A549 (cell line): ENCODE measurements around the gene WNT2B. TPM values are rescaled to one million over a fixed set of nuclear protein-coding genes. Genes with fewer than 3 reads are reported as not detected.

ENCODE experiments used
- ATAC-seq, 2 experiments: fragments of 200-7000 bp in 1 of 2; fragments of >200 bp in 1 of 2; cut with Nextera tagmentation in 1 of 2; cut with Tn5 transposase in 1 of 2; 3 replicates each; pipeline versions ENCODE4 v1.8.0 to v1.9.1; 2018 to 2020; ENCODE audit warnings: mild to moderate bottlenecking in 1 of 2, moderate library complexity in 1 of 2
- CTCF ChIA-PET: fragments of 300-600 bp; sonication (Branson Sonifier 250); formaldehyde crosslinking; extraction: SDS; loops from one replicate; lab custom pipeline; 2021; ENCODE audit warnings: antibody characterized with exemption, inconsistent platforms; lab: Yijun Ruan, JAX
- POLR2A ChIA-PET: fragments of 350-600 bp; formaldehyde crosslinking; extraction: SDS; loops from one replicate; lab custom pipeline; 2021; ENCODE audit warnings: antibody characterized with exemption, inconsistent platforms; lab: Yijun Ruan, JAX
- DNase-seq, 2 experiments: peaks; one replicate each; pipeline versions ENCODE4 v3.0.0 to v3.0.0-alpha.2; 2011 to 2016; ENCODE audit warnings: low read depth in 1 of 2, low spot score in 1 of 2
- FAIRE-seq: peaks from 2 replicates; lab custom pipeline; 2011; peaks lifted over from hg19 to GRCh38; lab: Jason Lieb, UNC
- H3K27ac ChIP-seq, 2 experiments: fragments of >200 bp; sonication (Bioruptor Twin); formaldehyde crosslinking; 3 replicates each; pipeline ENCODE4 v1.5.1; 2016 to 2017
- H3K4me1 ChIP-seq: fragments of >200 bp; sonication (Bioruptor Twin); formaldehyde crosslinking; 3 replicates; pipeline ENCODE4 v1.6.1; 2016
- H3K4me2 ChIP-seq: fragments of >200 bp; sonication (Bioruptor Twin); formaldehyde crosslinking; 3 replicates; pipeline ENCODE4 v1.6.1; 2016
- H3K4me3 ChIP-seq: fragments of >200 bp; sonication (Bioruptor Twin); formaldehyde crosslinking; 3 replicates; pipeline ENCODE4 v1.5.1; 2016
- H3K9me3 ChIP-seq: fragments of >200 bp; sonication (Bioruptor Twin); formaldehyde crosslinking; 3 replicates; pipeline ENCODE4 v1.6.1; 2016
- ATOH8 ChIP-seq: fragments of 250-450 bp; sonication (Bioruptor Pico); IDR thresholded peaks from 2 replicates; pipeline ENCODE4 v1.5.0; 2020; ENCODE audit warnings: low read depth, mild to moderate bottlenecking, moderate library complexity
- CBX2 ChIP-seq: fragments of 200-600 bp; sonication (generic); IDR thresholded peaks from 2 replicates; pipeline ENCODE4 v1.6.1; 2016; ENCODE audit warnings: low read depth, mild to moderate bottlenecking, borderline replicate concordance
- CEBPB ChIP-seq, 2 experiments: fragments of >200 bp in 1 of 2; sonication (Bioruptor Twin) in 1 of 2; formaldehyde crosslinking in 1 of 2; IDR thresholded peaks; 2 replicates each; pipeline ENCODE4 v1.6.1; 2012 to 2016
- CHD4 ChIP-seq: fragments of 200-600 bp; sonication (generic); IDR thresholded peaks from 2 replicates; pipeline ENCODE4 v1.6.1; 2016; ENCODE audit warnings: antibody characterized with exemption, mild to moderate bottlenecking, borderline replicate concordance
- CTCF ChIP-seq: fragments of >200 bp; sonication (Bioruptor Twin); formaldehyde crosslinking; IDR thresholded peaks from 3 replicates; pipeline ENCODE4 v1.5.1; 2016
- E2F6 ChIP-seq: IDR thresholded peaks from 2 replicates; pipeline ENCODE4 v1.6.1; 2012; ENCODE audit warnings: low read depth, borderline replicate concordance
- EHMT2 ChIP-seq: fragments of 200-600 bp; sonication (generic); IDR thresholded peaks from 2 replicates; pipeline ENCODE4 v1.6.1; 2016; ENCODE audit warnings: antibody characterized with exemption, low read depth, mild to moderate bottlenecking, moderate library complexity
- ELK1 ChIP-seq: fragments of 150-350 bp; IDR thresholded peaks from 2 replicates; pipeline ENCODE4 v1.6.1; 2014; ENCODE audit warnings: low read depth, mild to moderate bottlenecking, low read length
- EP300 ChIP-seq, 2 experiments: fragments of >200 bp; sonication (Bioruptor Twin); formaldehyde crosslinking; IDR thresholded peaks; 2 replicates in 1 of 2; 3 replicates in 1 of 2; pipeline ENCODE4 v1.6.1; 2016 to 2017
- FOXS1 ChIP-seq: fragments of 250-450 bp; sonication (Bioruptor Pico); IDR thresholded peaks from 2 replicates; pipeline ENCODE4 v1.5.0; 2020; ENCODE audit warnings: mild to moderate bottlenecking, moderate library complexity
- HES2 ChIP-seq: fragments of >200 bp; sonication (Bioruptor Twin); formaldehyde crosslinking; IDR thresholded peaks from 2 replicates; pipeline ENCODE4 v1.6.1; 2016
- HOXA7 ChIP-seq: fragments of 250-450 bp; sonication (Bioruptor Pico); IDR thresholded peaks from 2 replicates; pipeline ENCODE4 v1.5.0; 2020; ENCODE audit warnings: mild to moderate bottlenecking, moderate library complexity
- HOXB13 ChIP-seq: fragments of 250-450 bp; sonication (Bioruptor Pico); IDR thresholded peaks from 2 replicates; pipeline ENCODE4 v1.5.0; 2020; ENCODE audit warnings: low read depth, mild to moderate bottlenecking, moderate library complexity
- HOXB5 ChIP-seq: fragments of 250-450 bp; sonication (Bioruptor Pico); IDR thresholded peaks from 2 replicates; pipeline ENCODE4 v1.5.0; 2020; ENCODE audit warnings: mild to moderate bottlenecking, moderate library complexity
- KDM1A ChIP-seq: fragments of 200-600 bp; sonication (generic); IDR thresholded peaks from 2 replicates; pipeline ENCODE4 v1.6.1; 2016; ENCODE audit warnings: low read depth, mild to moderate bottlenecking
- MAFK ChIP-seq: fragments of 450-650 bp; IDR thresholded peaks from 2 replicates; pipeline ENCODE4 v1.6.1; 2014; ENCODE audit not compliant: partially characterized antibody
- MAX ChIP-seq: IDR thresholded peaks from 2 replicates; pipeline ENCODE4 v1.6.1; 2012
- MAZ ChIP-seq: fragments of 150-350 bp; IDR thresholded peaks from 2 replicates; pipeline ENCODE4 v1.6.1; 2014; ENCODE audit warnings: antibody characterized with exemption, low read depth, low read length, borderline replicate concordance
- MYC ChIP-seq: IDR thresholded peaks from 2 replicates; pipeline ENCODE4 v1.6.1; 2012; ENCODE audit warnings: mild to moderate bottlenecking, inconsistent platforms, low read length, improper control_type of control experiment, borderline replicate concordance
- NFE2L2 ChIP-seq: fragments of 150-350 bp; conservative IDR thresholded peaks from 2 replicates; pipeline ENCODE4 v1.6.1; 2014; ENCODE audit warnings: low read length
- NPAS2 ChIP-seq: fragments of 250-450 bp; sonication (Bioruptor Pico); IDR thresholded peaks from 2 replicates; pipeline ENCODE4 v1.8.0; 2022; ENCODE audit warnings: mild to moderate bottlenecking, moderate library complexity, borderline replicate concordance
- PHF8 ChIP-seq: fragments of 200-600 bp; sonication (generic); IDR thresholded peaks from 2 replicates; pipeline ENCODE4 v1.6.1; 2016; ENCODE audit warnings: low read depth, mild to moderate bottlenecking, antibody characterized with exemption, moderate library complexity, borderline replicate concordance
- POLR2AphosphoS2 ChIP-seq: conservative IDR thresholded peaks from 2 replicates; pipeline ENCODE4 v1.6.1; 2012; ENCODE audit warnings: low read length, improper control_type of control experiment, inconsistent platforms
- RAD21 ChIP-seq, 2 experiments: fragments of >200 bp in 1 of 2; sonication (Bioruptor Twin) in 1 of 2; formaldehyde crosslinking in 1 of 2; IDR thresholded peaks in 1 of 2; conservative IDR thresholded peaks in 1 of 2; 2 replicates in 1 of 2; 3 replicates in 1 of 2; pipeline ENCODE4 v1.6.1; 2012 to 2018; ENCODE audit warnings: inconsistent platforms in 1 of 2
- RARB ChIP-seq: fragments of 250-450 bp; sonication (Bioruptor Pico); IDR thresholded peaks from 2 replicates; pipeline ENCODE4 v1.8.0; 2021; ENCODE audit warnings: mild to moderate bottlenecking, moderate library complexity
- REST ChIP-seq: fragments of 200-600 bp; sonication (generic); IDR thresholded peaks from 2 replicates; pipeline ENCODE4 v1.6.1; 2016; ENCODE audit warnings: antibody characterized with exemption, mild to moderate bottlenecking, moderate library complexity
- SMC3 ChIP-seq: fragments of >200 bp; sonication (Bioruptor Twin); formaldehyde crosslinking; IDR thresholded peaks from 3 replicates; pipeline ENCODE4 v1.6.1; 2018; ENCODE audit warnings: inconsistent platforms
- WGBS: methylation state at CpG from one replicate; pipeline ENCODE4 v1.1.6; 2017; ENCODE audit errors: missing lambda C conversion rate; 5-methylcytosine and 5-hydroxymethylcytosine counted together
- polyA plus RNA-seq, 4 experiments: library from polyadenylated mRNA; depleted of rRNA in 3 of 4; stranded (reverse); fragments of >200 nt; fragmentation: RNase III in 1 of 4; extraction: RNeasy Plus Mini Kit Qiagen cat#74134 plus additional on column Dnase treatment in 1 of 4; gene quantifications; 2 replicates in 3 of 4; 3 replicates in 1 of 4; pipeline ENCODE4 v1.2.3, GENCODE V29; 2011 to 2017

The WNT2B gene
- polyA plus RNA-seq, 2 of the 4 experiments (the other 2 are of a cell fraction) = 0.26 to 0.28 TPM

- peaks cover 7% of the 10 kb centered on the region; the same call in 1 of the 3 replicates for H3K4me1 ChIP-seq
- no peak for TF ChIP-seq POLR2AphosphoS2
- TF ChIP-seq FOXS1 (CRISPR knock-in tag) = no peak
- no peak for TF ChIP-seq PHF8
- no peak for TF ChIP-seq EHMT2
- TF ChIP-seq CHD4 = no peak
- no peak for TF ChIP-seq HOXA7 (CRISPR knock-in tag)
- no peak for TF ChIP-seq KDM1A
- TF ChIP-seq ATOH8 = no peak
- TF ChIP-seq ELK1 = no peak
- no peak for TF ChIP-seq EP300 (IDR thresholded peaks at IDR 0.05)
- TF ChIP-seq REST = no peak
- no peak for TF ChIP-seq NFE2L2
- TF ChIP-seq, all 56 proteins: peak for 0
- no peak for ATAC-seq
- no peak overlapping the region for H3K4me3 ChIP-seq
- POLR2A ChIA-PET = interaction anchor here (0.9 to 1.2 kb wide), 2 partner anchors 27 to 71 kb away, joined by 3 to 10 read pairs; no protein-coding TSS in a partner anchor
- 81% methylated on average over 3 of the region's 5 CpGs for WGBS
- CTCF ChIA-PET = interaction anchor here (0.6 to 8.7 kb wide), 14 partner anchors 9 to 244 kb away, joined by 3 to 165 read pairs (median 5); partner anchors contain the start of gene CTTNBP2NL
- peak overlapping the region in 1 of 2 experiments; percentile 73; a peak in 2 of 6 replicates for H3K27ac ChIP-seq
- DNase-seq = no peak
- H3K9me3 ChIP-seq = no peaks in the 10 kb centered on the region
- no peak overlapping the region for H3K4me2 ChIP-seq
- FAIRE-seq = no peak
Measured at GRCh38 chr1:112465122-112465521, 43.6 kb upstream of the WNT2B start.

- Histone ChIP-seq H3K9me3 (no peaks in the 10 kb centered on the region), H3K27ac (peak overlapping the region; percentile 61 to 73; a peak in 5 of 6 replicates), H3K4me2 (peak overlapping the region; percentile 85), H3K4me3 (peak overlapping the region; percentile 27; the same call in 2 of the 3 replicates), H3K4me1 (peaks cover 7% of the 10 kb centered on the region; the same call in 1 of the 3 replicates)
- DNase-seq (peak; percentile 43 to 88), ATAC-seq (peak; percentile 93 to 97), FAIRE-seq (no peak)
- 13% methylated on average over 21 of the region's 31 CpGs for WGBS
- ChIA-PET CTCF (interaction anchor here (0.6 to 8.7 kb wide), 28 partner anchors 11 to 338 kb away, joined by 3 to 165 read pairs (median 4); partner anchors contain the start of gene CTTNBP2NL), POLR2A (interaction anchor here (0.8 to 1.2 kb wide), 2 partner anchors 72 to 76 kb away, joined by 7 to 10 read pairs; no protein-coding TSS in a partner anchor)
- TF ChIP-seq MAZ (0 out of 2 replicates have a peak, but pooled peaks have one; percentile 28), MYC (peak; percentile 59; the same call in 1 of the 2 replicates), MAFK (no peak), HOXB5 (CRISPR knock-in tag) (0 out of 2 replicates have a peak, but pooled peaks have one; percentile 49), HOXB13 (CRISPR knock-in tag) (peak; percentile 66; the same call in 1 of the 2 replicates), RARB (CRISPR knock-in tag) (no peak), E2F6 (peak; percentile 78), NPAS2 (CRISPR knock-in tag) (0 out of 2 replicates have a peak, but pooled peaks have one; percentile 16), HES2 (no peak), CEBPB (IDR thresholded peaks at IDR 0.05) (no peak), SMC3 (peak; percentile 89), CTCF (peak; percentile 65), MAX (peak; percentile 96), RAD21 (conservative IDR thresholded peaks at IDR 0.05 in 1 of 2, IDR thresholded peaks at IDR 0.05 in 1 of 2) (peak; percentile 69 to 72), CBX2 (no peak)
Measured at GRCh38 chr1:112466078-112466660, 42.6 kb upstream of the WNT2B start.
